T-helper 2 cell treated with Interferon-gamma antibody and Interleukin-4, amounts not matched to agents 5 μg/mL and 100 μg/mL, for 36 hours (primary cell): ENCODE data around the gene FAM114A1.
"Not testable (repeated sequence)": the region's sequence is repeated elsewhere in the genome, so short reads cannot be mapped to it uniquely, and the experiment has no call there.

Experiments used
- DNase-seq: peaks from one replicate; pipeline ENCODE4 v3.0.0; 2021; ENCODE audit warnings: low spot score
- H3K27ac Mint-ChIP-seq: one replicate; pipeline ENCODE4 v1.8.0; 2021; ENCODE audit warnings: mild to moderate bottlenecking, mixed read lengths
- H3K27me3 Mint-ChIP-seq: one replicate; pipeline ENCODE4 v1.8.0; 2021; ENCODE audit warnings: low read depth, mixed read lengths
- H3K36me3 Mint-ChIP-seq: one replicate; pipeline ENCODE4 v1.8.0; 2021; ENCODE audit warnings: low read depth, mixed read lengths
- H3K4me1 Mint-ChIP-seq: one replicate; pipeline ENCODE4 v1.8.0; 2021; ENCODE audit warnings: low read depth, mixed read lengths
- H3K4me3 Mint-ChIP-seq: one replicate; pipeline ENCODE4 v1.8.0; 2022; ENCODE audit warnings: mild to moderate bottlenecking, moderate library complexity, mixed read lengths
- H3K9me3 Mint-ChIP-seq: one replicate; pipeline ENCODE4 v1.8.0; 2021; ENCODE audit warnings: mixed read lengths

FAM114A1 gene

GRCh38 chr4:38985410-38986100 lies 117.9 kb downstream of the FAM114A1 start:
- no peak for DNase-seq

GRCh38 chr4:38987491-38987890 lies 119.9 kb downstream of the FAM114A1 start:
- Mint-ChIP-seq H3K9me3 (no peaks in the 10 kb centered on the region), H3K27me3 (no peaks in the 10 kb centered on the region), H3K36me3 (peaks cover 62% of the 10 kb centered on the region), H3K4me3 (peak overlapping the region; percentile 22), H3K4me1 (peaks cover 54% of the 10 kb centered on the region), H3K27ac (peak overlapping the region; percentile 62)
- no peak for DNase-seq

More at GRCh38 chr4:38985410-38986100, 117.9 kb downstream of the FAM114A1 start:
- Mint-ChIP-seq H3K9me3 (no peaks in the 10 kb centered on the region), H3K27ac (peak overlapping the region; percentile 78), H3K4me3 (peak overlapping the region; percentile 70), H3K4me1 (peaks cover 67% of the 10 kb centered on the region), H3K27me3 (no peaks in the 10 kb centered on the region), H3K36me3 (peaks cover 66% of the 10 kb centered on the region)

DNA sequence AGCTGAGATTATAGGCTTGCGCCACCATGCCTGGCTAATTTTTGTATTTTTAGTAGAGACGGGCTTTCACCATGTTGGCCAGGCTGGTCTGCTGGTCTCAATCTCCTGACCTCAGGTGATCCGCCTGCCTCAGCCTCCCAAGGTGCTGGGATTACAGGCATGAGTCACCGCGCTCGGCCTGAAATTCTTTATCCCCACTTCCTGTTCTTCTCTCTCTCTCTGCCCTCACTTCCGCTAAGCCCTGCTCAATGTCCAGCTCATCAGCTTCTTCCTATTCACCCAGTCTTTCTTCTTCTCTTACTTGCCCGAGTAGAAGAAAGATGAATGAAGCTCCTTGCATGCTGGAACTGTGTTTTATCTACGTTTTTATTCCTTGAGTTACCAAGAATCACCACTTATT lies 120.7 kb downstream of the FAM114A1 start:
- not testable (repeated sequence) for H3K9me3 Mint-ChIP-seq, DNase-seq, H3K4me3 Mint-ChIP-seq, H3K27me3 Mint-ChIP-seq
- Mint-ChIP-seq H3K4me1 (peaks cover 48% of the 10 kb centered on the region), H3K27ac (peak overlapping the region; percentile 81), H3K36me3 (peaks cover 57% of the 10 kb centered on the region)

DNA sequence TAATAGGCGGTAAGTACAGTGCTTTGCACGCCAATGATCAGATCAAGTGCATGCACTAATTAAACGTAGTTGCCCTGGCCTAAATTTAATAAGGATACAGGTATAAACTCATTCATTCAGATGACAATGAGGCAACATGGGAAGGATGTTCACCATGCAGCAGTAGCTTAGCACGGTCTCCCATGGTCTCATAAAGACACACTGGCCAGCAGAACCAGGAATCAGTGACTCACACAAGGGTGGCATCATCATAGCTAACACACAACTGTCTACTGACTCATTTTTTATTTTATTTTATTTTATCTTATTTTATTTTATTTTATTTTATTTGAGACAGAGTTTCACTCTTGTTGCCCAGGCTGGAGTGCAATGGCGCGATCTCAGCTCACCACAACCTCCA lies 121.9 kb downstream of the FAM114A1 start:
- Mint-ChIP-seq H3K27me3 (no peaks in the 10 kb centered on the region), H3K4me1 (peaks cover 42% of the 10 kb centered on the region), H3K36me3 (peaks cover 55% of the 10 kb centered on the region), H3K27ac (no peak overlapping the region), H3K4me3 (no peak overlapping the region), H3K9me3 (no peaks in the 10 kb centered on the region)
- DNase-seq: no peak

GRCh38 chr4:38990241-38990640 lies 122.6 kb downstream of the FAM114A1 start:
- Mint-ChIP-seq H3K4me1 (peaks cover 38% of the 10 kb centered on the region), H3K4me3 (no peak overlapping the region), H3K27ac (no peak overlapping the region), H3K36me3 (peaks cover 58% of the 10 kb centered on the region), H3K9me3 (no peaks in the 10 kb centered on the region), H3K27me3 (no peaks in the 10 kb centered on the region)
- DNase-seq: no peak

- DNase-seq: no peak
- Mint-ChIP-seq H3K27ac (peak overlapping the region; percentile 16), H3K4me3 (no peak overlapping the region), H3K36me3 (peaks cover 57% of the 10 kb centered on the region), H3K4me1 (peaks cover 12% of the 10 kb centered on the region), H3K9me3 (no peaks in the 10 kb centered on the region), H3K27me3 (no peaks in the 10 kb centered on the region)
Measured at GRCh38 chr4:38993683-38994082, 126.1 kb downstream of the FAM114A1 start.

- Mint-ChIP-seq H3K4me1 (peaks cover 8% of the 10 kb centered on the region), H3K36me3 (peaks cover 54% of the 10 kb centered on the region), H3K4me3 (no peak overlapping the region), H3K27me3 (no peaks in the 10 kb centered on the region), H3K9me3 (no peaks in the 10 kb centered on the region), H3K27ac (no peak overlapping the region)
- DNase-seq: no peak
Measured at GRCh38 chr4:38994135-38994534, 126.5 kb downstream of the FAM114A1 start.
